IPS-11a (cell line): Measurements from ENCODE around the gene RDX.
"Not testable (repeated sequence)": the region's sequence is repeated elsewhere in the genome, so short reads cannot be mapped to it uniquely, and the experiment has no call there.

ENCODE experiments used
- H3K4me3 ChIP-seq: one replicate; pipeline ENCODE4 v1.5.1; 2013; ENCODE audit warnings: low read depth, low read length, control low read depth

The RDX gene

DNA sequence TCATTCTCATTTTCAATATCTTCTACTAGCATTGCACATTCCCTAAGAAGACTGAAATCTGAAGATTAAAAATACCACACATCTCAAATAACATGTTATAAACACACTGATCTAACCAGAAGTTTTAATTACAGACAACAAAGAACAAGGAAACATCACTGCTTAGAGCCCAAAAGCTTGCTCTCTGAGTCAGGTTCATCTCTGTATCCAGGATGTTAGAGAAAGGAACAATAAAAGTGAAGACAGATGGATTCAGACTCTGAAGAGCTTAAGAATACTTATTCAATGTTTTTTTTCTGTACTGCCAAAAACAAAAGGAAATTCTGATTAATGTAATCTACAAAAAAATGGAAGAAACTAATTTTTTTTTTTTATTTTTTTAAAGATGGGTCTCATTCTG, 16.5 kb downstream of the RDX start:
- no peak overlapping the region for H3K4me3 ChIP-seq

- H3K4me3 ChIP-seq: no peak overlapping the region
Observed at GRCh38 chr11:110272919-110273318, 23.5 kb downstream of the RDX start.

DNA sequence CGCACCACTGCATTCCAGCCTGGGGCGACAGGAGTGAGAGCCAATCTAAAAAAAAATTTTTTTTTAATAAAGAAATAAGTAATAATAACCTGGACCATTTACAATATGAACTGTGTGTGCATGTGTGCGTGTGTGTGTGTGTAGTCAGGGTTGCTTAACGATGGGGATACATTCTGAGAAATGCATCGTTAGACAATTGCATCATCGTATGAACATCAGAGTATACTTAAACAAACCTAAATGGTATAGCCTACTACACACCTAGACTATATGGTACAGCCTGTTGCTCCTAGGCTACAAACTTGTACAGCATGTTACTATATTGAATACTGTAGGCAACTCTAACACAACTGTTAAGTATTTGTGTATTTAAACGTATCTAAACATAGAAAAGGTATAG, 26.4 kb downstream of the RDX start:
- no peak overlapping the region for H3K4me3 ChIP-seq

DNA sequence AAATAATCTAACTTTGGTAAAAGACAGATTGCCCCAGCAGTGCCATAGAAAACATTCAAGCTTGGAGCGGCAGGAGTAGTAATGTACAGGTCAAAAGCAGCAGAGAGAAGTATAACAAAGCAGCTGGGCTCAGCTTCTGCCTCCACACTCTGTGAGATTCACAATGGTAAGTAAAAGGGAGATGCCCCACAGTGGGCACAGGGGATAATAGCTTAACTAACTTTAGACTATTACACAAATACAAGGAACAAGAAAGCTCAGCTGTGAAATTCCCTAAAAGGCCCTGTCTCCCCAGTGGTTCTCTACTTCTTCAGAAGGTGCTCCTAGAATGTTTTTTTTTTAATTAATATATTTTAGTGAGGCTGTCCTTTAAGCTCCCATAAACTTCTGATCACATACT, 28.0 kb downstream of the RDX start:
- no peak overlapping the region for H3K4me3 ChIP-seq

- H3K4me3 ChIP-seq: no peak overlapping the region
Observed at GRCh38 chr11:110262072-110262403, 34.4 kb downstream of the RDX start.

GRCh38 chr11:110261195-110262071, 35.0 kb downstream of the RDX start:
- H3K4me3 ChIP-seq: no peak overlapping the region

DNA sequence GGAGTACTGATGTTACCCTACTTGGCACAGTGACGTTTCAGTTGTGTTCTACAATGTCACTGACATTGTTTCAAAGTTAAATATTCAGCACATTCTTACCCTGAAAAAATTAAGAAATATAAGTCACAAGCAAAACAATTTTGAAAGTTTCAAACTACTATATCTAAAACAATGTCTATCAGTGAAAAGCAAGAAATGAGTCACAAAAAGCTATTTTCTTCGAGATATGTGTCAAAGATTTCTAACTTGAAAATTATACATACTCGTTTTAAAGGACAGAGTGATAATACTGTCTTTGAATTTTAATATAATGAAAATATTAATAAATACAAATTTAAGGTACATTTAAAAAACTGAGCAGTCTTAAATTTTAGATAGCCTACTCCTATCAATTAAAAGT, 42.9 kb downstream of the RDX start:
- no peak overlapping the region for H3K4me3 ChIP-seq

DNA sequence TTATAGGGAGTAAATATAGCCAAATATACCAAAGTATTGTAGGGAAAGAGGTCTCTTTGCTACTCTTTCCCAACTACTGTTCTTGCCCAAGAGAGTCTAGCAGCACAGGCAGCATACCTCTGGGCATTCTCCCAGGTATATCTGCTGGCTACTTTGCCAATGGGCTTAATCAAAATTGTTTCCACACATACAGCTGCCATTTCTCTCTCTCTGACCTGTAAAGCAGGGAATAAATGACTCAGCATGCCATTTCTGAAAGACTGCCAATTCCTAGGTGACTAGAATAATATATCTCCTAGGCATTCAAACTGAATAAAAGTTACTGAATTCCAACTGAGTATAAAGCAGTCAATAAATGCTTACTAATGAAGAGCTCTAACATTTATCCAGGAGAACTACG, 44.6 kb downstream of the RDX start:
- no peak overlapping the region for H3K4me3 ChIP-seq

GRCh38 chr11:110250168-110250567, 46.2 kb downstream of the RDX start:
- H3K4me3 ChIP-seq: no peak overlapping the region

- H3K4me3 ChIP-seq: no peak overlapping the region
Observed at GRCh38 chr11:110249766-110250165, 46.6 kb downstream of the RDX start.

DNA sequence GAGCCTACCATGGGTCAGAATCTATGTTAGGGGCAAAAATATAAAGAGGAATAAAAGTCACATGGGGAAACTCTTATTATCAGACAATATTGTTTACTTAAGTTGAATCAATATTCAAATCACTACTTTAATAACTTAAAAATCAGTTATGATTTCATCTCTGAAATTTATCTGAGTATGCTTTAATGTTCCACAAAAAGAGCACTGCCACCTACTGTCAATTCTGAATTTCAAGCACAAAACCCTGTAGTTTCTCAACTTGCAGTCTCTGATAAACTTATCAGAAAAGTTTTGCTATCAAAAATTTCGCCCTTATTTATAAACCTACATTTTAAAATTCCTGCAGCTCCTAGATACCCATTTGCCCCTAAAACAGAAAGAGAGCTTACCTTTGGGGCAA, 47.3 kb downstream of the RDX start:
- no peak overlapping the region for H3K4me3 ChIP-seq

- H3K4me3 ChIP-seq: no peak overlapping the region
Observed at GRCh38 chr11:110243791-110244190, 52.6 kb downstream of the RDX start.

DNA sequence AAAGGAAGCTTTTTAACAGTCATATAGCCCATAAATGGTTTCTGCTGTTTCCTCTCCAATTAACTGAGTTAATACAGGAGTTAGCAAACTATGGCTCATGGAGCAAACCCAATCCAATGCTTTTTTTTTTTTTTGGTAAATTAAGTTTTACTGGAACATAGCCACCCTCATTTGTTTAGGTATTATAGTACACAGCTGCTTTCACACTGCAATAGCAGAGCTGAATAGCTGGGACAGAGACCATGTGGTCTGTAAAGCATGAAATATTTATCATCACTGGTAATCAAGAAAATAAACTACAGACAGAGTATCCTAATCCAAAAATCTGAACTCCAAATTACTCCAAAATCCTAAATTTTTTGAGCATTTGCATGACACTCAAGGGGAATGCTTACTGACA, 53.7 kb downstream of the RDX start:
- no peak overlapping the region for H3K4me3 ChIP-seq

DNA sequence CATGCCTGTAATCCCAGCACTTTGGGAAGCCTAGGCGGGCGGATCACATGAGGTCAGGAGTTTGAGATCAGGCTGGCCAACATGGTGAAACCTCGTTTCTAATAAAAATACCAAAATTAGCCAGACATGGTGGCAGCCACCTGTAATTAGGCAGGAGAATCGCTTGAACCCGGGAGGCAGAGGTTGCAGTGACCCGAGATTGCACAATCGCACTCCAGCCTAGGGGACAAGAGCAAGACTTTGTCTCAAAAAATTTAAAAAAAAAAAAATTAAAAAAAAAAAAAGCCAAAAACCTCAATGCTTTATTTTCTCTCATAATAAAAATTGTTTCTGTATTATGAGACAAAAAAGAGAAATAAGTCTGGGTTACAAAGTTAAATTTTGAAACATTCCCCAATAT, 54.2 kb downstream of the RDX start:
- no peak overlapping the region for H3K4me3 ChIP-seq

- no peak overlapping the region for H3K4me3 ChIP-seq
Observed at GRCh38 chr11:110235966-110236365, 60.4 kb downstream of the RDX start.

- no peak overlapping the region for H3K4me3 ChIP-seq
Observed at GRCh38 chr11:110230377-110230776, 66.0 kb downstream of the RDX start.

- H3K4me3 ChIP-seq: no peak overlapping the region
Observed at GRCh38 chr11:110219006-110219785, 77.2 kb downstream of the RDX start.

DNA sequence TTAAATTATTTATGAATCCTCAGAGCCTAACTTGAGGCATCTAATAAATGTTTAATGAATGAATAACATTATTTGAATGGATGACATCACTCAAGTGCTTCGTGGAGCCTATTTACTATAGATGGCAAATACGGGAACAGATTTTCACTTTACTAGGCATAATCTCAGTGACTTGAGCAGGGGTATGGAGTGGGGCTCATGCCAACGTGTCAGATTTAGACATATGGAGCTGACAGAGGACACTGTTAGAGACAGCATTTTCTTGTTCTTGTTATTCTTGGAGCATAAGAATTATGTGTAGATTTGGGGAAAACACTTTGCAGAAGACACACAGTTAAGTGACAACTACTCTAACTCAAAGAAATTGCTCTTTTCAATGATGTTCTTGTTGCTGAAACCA, 78.5 kb downstream of the RDX start:
- no peak overlapping the region for H3K4me3 ChIP-seq

- H3K4me3 ChIP-seq: no peak overlapping the region
Observed at GRCh38 chr11:110217223-110217877, 79.1 kb downstream of the RDX start.

GRCh38 chr11:110209313-110209694, 87.1 kb downstream of the RDX start:
- not testable (repeated sequence) for H3K4me3 ChIP-seq

- not testable (repeated sequence) for H3K4me3 ChIP-seq
Observed at GRCh38 chr11:110208678-110209312, 87.6 kb downstream of the RDX start.
